SK-N-SH treated with all-trans-retinoic acid at 6 μM for 48 hours (cell line): Measurements from ENCODE around the gene UVRAG.

Source experiments
- CREB5 ChIP-seq: fragments of 250-450 bp; sonication (Bioruptor Pico); IDR thresholded peaks from 2 replicates; pipeline ENCODE4 v1.5.1; 2020; ENCODE audit warnings: low read depth, mild to moderate bottlenecking, moderate library complexity
- OSR1 ChIP-seq: fragments of 250-450 bp; sonication (Bioruptor Pico); IDR thresholded peaks from 2 replicates; pipeline ENCODE4 v1.8.0; 2022; ENCODE audit warnings: moderate library complexity, mild to moderate bottlenecking, inconsistent platforms
- PATZ1 ChIP-seq: fragments of 250-450 bp; sonication (Bioruptor Pico); IDR thresholded peaks from 2 replicates; pipeline ENCODE4 v1.8.0; 2020; ENCODE audit warnings: mild to moderate bottlenecking, moderate library complexity, borderline replicate concordance
- TCF4 ChIP-seq: fragments of 250-450 bp; sonication (Bioruptor Pico); IDR thresholded peaks from 2 replicates; pipeline ENCODE4 v1.8.0; 2021; ENCODE audit warnings: mild to moderate bottlenecking, moderate library complexity, borderline replicate concordance
- ZFP3 ChIP-seq: fragments of 250-450 bp; sonication (Bioruptor Pico); IDR thresholded peaks from 2 replicates; pipeline ENCODE4 v1.5.0; 2020; ENCODE audit warnings: mild to moderate bottlenecking, moderate library complexity
- ZFP30 ChIP-seq: fragments of 450-650 bp; formaldehyde crosslinking; IDR thresholded peaks from 2 replicates; pipeline ENCODE4 v1.5.0; 2022; ENCODE audit warnings: mild to moderate bottlenecking, moderate library complexity
- ZNF565 ChIP-seq: fragments of 450-650 bp; formaldehyde crosslinking; conservative IDR thresholded peaks from 2 replicates; pipeline ENCODE4 v1.5.0; 2020; ENCODE audit warnings: low read depth, mild to moderate bottlenecking, moderate library complexity

- TF ChIP-seq TCF4 (CRISPR knock-in tag) (no peak), CREB5 (CRISPR knock-in tag) (no peak), OSR1 (no peak), ZFP3 (CRISPR knock-in tag) (no peak), ZNF565 (no peak), ZFP30 (CRISPR knock-in tag) (no peak), PATZ1 (CRISPR knock-in tag) (no peak)
These were observed 36.0 kb upstream of the UVRAG start for GRCh38 chr11:75778962-75779361.
